Neural progenitor cell (in vitro differentiated cells): Measurements from ENCODE around the gene CARD16.

ENCODE experiments used
- CTCF ChIP-seq: fragments of 200-600 bp; sonication (generic); IDR thresholded peaks from 2 replicates; pipeline ENCODE4 v1.5.1; 2017; ENCODE audit warnings: antibody characterized with exemption, mild to moderate bottlenecking
- EZH2 ChIP-seq: fragments of 200-600 bp; sonication (generic); IDR thresholded peaks from 2 replicates; pipeline ENCODE4 v1.6.1; 2017; ENCODE audit warnings: antibody characterized with exemption, mild to moderate bottlenecking, moderate library complexity
- EZH2phosphoT487 ChIP-seq: fragments of 200-600 bp; sonication (generic); IDR thresholded peaks from 2 replicates; pipeline ENCODE4 v1.6.1; 2017; ENCODE audit warnings: antibody characterized with exemption

GRCh38 chr11:105023003-105023402, 22.1 kb downstream of the CARD16 start, which contains the start of gene CASP5:
- TF ChIP-seq CTCF (no peak), EZH2 (no peak), EZH2phosphoT487 (no peak)
